Mesenchymal stem cell (in vitro differentiated cells and primary cell): ENCODE results near the gene MGP.

ENCODE experiments used
- DNase-seq: peaks from one replicate; pipeline ENCODE4 v3.0.0-alpha.2; 2013
- H2AFZ ChIP-seq: one replicate; pipeline ENCODE4 v1.6.1; 2013; ENCODE audit warnings: low read depth, mild to moderate bottlenecking, control low read depth, inconsistent platforms, low read length, moderate library complexity
- H2AK5ac ChIP-seq: 2 replicates; pipeline ENCODE4 v1.6.1; 2013; ENCODE audit warnings: low read length, moderate library complexity, mild to moderate bottlenecking, inconsistent platforms; ENCODE audit not compliant: severe bottlenecking
- H2BK120ac ChIP-seq: one replicate; pipeline ENCODE4 v1.6.1; 2013; ENCODE audit warnings: low read depth, mild to moderate bottlenecking, inconsistent platforms, low read length, moderate library complexity
- H2BK12ac ChIP-seq, 2 experiments: one replicate each; pipeline ENCODE4 v1.6.1; 2013; ENCODE audit warnings: inconsistent platforms in 2 of 2, low read length in 2 of 2, mild to moderate bottlenecking in 2 of 2, moderate library complexity in 2 of 2, control low read depth in 1 of 2
- H2BK15ac ChIP-seq: one replicate; pipeline ENCODE4 v1.6.1; 2013; ENCODE audit warnings: mild to moderate bottlenecking, low read depth, inconsistent platforms; ENCODE audit not compliant: poor library complexity, severe bottlenecking
- H2BK5ac ChIP-seq: 2 replicates; pipeline ENCODE4 v1.6.1; 2013; ENCODE audit warnings: low read depth, mild to moderate bottlenecking, low read length, control low read depth, inconsistent platforms; ENCODE audit not compliant: poor library complexity, severe bottlenecking
- H3K14ac ChIP-seq, 2 experiments: one replicate each; pipeline ENCODE4 v1.6.1; 2013; ENCODE audit warnings: inconsistent platforms in 2 of 2, low read length in 2 of 2, control low read depth in 1 of 2, mild to moderate bottlenecking in 1 of 2, moderate library complexity in 1 of 2
- H3K18ac ChIP-seq, 2 experiments: one replicate each; pipeline ENCODE4 v1.6.1; 2013; ENCODE audit warnings: inconsistent platforms in 2 of 2, low read length in 2 of 2, control low read depth in 1 of 2, low read depth in 1 of 2, mild to moderate bottlenecking in 1 of 2
- H3K23ac ChIP-seq, 2 experiments: one replicate each; pipeline ENCODE4 v1.6.1; 2013; ENCODE audit warnings: inconsistent platforms in 2 of 2, low read length in 2 of 2, mild to moderate bottlenecking in 2 of 2, moderate library complexity in 2 of 2, control low read depth in 1 of 2
- H3K27ac ChIP-seq: 2 replicates; pipeline ENCODE4 v1.5.1; 2013; ENCODE audit warnings: mild to moderate bottlenecking, moderate library complexity, low read length, control low read depth, inconsistent platforms; ENCODE audit not compliant: poor library complexity, severe bottlenecking
- H3K27me3 ChIP-seq, 2 experiments: 2 replicates each; pipeline versions ENCODE4 v1.6.1 to v1.7.0; 2013; ENCODE audit warnings: low read length in 2 of 2, mild to moderate bottlenecking in 2 of 2, moderate library complexity in 2 of 2, control low read depth in 1 of 2, inconsistent platforms in 1 of 2; ENCODE audit not compliant: control insufficient read depth in 1 of 2, insufficient read depth in 1 of 2
- H3K36me3 ChIP-seq, 2 experiments: 2 replicates each; pipeline versions ENCODE4 v1.6.1 to v1.7.0; 2013; ENCODE audit warnings: low read length in 2 of 2, control low read depth in 1 of 2, inconsistent platforms in 1 of 2, low read depth in 1 of 2, mild to moderate bottlenecking in 1 of 2; ENCODE audit not compliant: insufficient read depth in 2 of 2, control insufficient read depth in 1 of 2
- H3K4ac ChIP-seq, 2 experiments: one replicate each; pipeline ENCODE4 v1.6.1; 2013; ENCODE audit warnings: inconsistent platforms in 2 of 2, low read length in 2 of 2, mild to moderate bottlenecking in 2 of 2, moderate library complexity in 2 of 2, control low read depth in 1 of 2, low read depth in 1 of 2
- H3K4me1 ChIP-seq: 2 replicates; pipeline ENCODE4 v1.6.1; 2013; ENCODE audit warnings: low read depth, low read length, control low read depth; ENCODE audit not compliant: control insufficient read depth, insufficient read depth
- H3K4me2 ChIP-seq: 2 replicates; pipeline ENCODE4 v1.6.1; 2013; ENCODE audit warnings: low read length, mild to moderate bottlenecking, inconsistent platforms; ENCODE audit not compliant: poor library complexity, severe bottlenecking
- H3K4me3 ChIP-seq, 2 experiments: 2 replicates each; pipeline versions ENCODE4 v1.5.1 to v1.7.0; 2013; ENCODE audit warnings: low read length in 2 of 2, mild to moderate bottlenecking in 2 of 2, control low read depth in 1 of 2, low read depth in 1 of 2; ENCODE audit not compliant: insufficient read depth in 1 of 2
- H3K79me1 ChIP-seq: replicated peaks from 2 replicates; pipeline ENCODE4 v1.6.1; 2013; ENCODE audit warnings: mild to moderate bottlenecking, control low read depth, low read length, inconsistent platforms; ENCODE audit not compliant: poor library complexity, severe bottlenecking
- H3K9ac ChIP-seq: 2 replicates; pipeline ENCODE4 v1.7.0; 2013; ENCODE audit warnings: mild to moderate bottlenecking, low read length, moderate library complexity
- H3K9me3 ChIP-seq: 2 replicates; pipeline ENCODE4 v1.7.0; 2013; ENCODE audit warnings: mild to moderate bottlenecking, low read length; ENCODE audit not compliant: control insufficient read depth
- H4K8ac ChIP-seq: one replicate; pipeline ENCODE4 v1.6.1; 2013; ENCODE audit warnings: inconsistent platforms, mild to moderate bottlenecking, low read length, moderate library complexity
- H4K91ac ChIP-seq: one replicate; pipeline ENCODE4 v1.6.1; 2013; ENCODE audit warnings: mild to moderate bottlenecking, low read length, inconsistent platforms
- WGBS: methylation state at CpG from one replicate; pipeline ENCODE4 v1.1.7; 2013; ENCODE audit warnings: mixed read lengths; 5-methylcytosine and 5-hydroxymethylcytosine counted together

The MGP gene

DNA sequence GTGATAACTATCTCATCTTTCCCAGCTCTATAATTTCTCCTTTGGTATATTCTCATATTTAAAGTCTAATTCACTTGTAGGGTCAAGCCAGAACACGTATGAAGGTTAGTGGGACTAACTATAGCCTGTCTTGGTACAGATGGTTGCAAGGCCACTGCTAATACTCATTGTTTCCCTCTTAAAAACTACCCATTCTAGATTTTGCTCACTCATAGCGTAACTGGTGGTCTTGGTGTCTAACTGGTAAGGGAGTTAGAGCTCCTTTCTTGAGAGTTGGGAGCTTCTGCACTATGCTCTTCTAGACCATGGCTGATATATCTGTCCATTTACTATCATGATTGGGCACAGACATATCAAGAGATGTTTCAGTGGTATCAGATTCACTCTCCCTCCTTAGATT is 8.8 kb downstream of the MGP start:
- Histone ChIP-seq H3K27me3 (no peaks in the 10 kb centered on the region), H3K9me3 (no peaks in the 10 kb centered on the region), H2BK120ac (no peak overlapping the region), H2AK5ac (no peak overlapping the region), H3K23ac (no peak overlapping the region), H3K4me2 (no peak overlapping the region), H3K9ac (no peak overlapping the region), H3K18ac (no peak overlapping the region), H2AFZ (no peak overlapping the region), H3K4ac (no peak overlapping the region), H3K4me1 (no peaks in the 10 kb centered on the region), H3K14ac (no peak overlapping the region), H3K27ac (no peak overlapping the region), H2BK12ac (no peak overlapping the region), H3K79me1 (no peaks in the 10 kb centered on the region), H2BK15ac (no peak overlapping the region), H2BK5ac (no peak overlapping the region), H4K8ac (no peak overlapping the region), H3K4me3 (no peak overlapping the region), H3K36me3 (no peaks in the 10 kb centered on the region), H4K91ac (no peak overlapping the region)
- WGBS: no CpG with 5 or more reads among the region's 2 CpGs
- no peak for DNase-seq

DNA sequence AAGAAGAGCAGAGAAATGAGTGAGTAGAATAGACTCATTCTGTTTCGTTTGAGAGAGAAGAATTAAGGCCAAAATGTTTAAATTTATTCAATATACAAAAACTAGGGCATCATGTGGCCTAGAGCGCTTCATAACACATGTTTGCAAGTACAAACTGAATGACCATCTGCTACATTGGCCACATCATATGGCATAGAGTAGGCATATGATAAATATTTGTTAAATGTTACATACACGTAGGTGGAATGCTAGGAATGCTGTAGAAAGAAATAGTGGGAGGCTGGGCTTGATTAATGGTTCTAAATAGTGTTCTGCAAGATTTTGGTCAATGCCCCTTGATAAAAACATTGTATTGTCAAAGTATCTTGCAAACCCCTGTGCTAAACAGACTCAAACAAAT is 10.8 kb downstream of the MGP start:
- H3K27me3 ChIP-seq: no peaks in the 10 kb centered on the region
- H3K23ac ChIP-seq: no peak overlapping the region
- no peak overlapping the region for H2BK5ac ChIP-seq
- H4K91ac ChIP-seq: no peak overlapping the region
- no peak overlapping the region for H3K27ac ChIP-seq
- H3K4ac ChIP-seq: no peak overlapping the region
- 50% methylated on average over 2 of the region's 3 CpGs for WGBS
- H3K9ac ChIP-seq: no peak overlapping the region
- no peaks in the 10 kb centered on the region for H3K9me3 ChIP-seq
- no peak overlapping the region for H2BK12ac ChIP-seq
- no peak for DNase-seq
- H2BK120ac ChIP-seq: no peak overlapping the region
- H3K79me1 ChIP-seq: no peaks in the 10 kb centered on the region
- no peak overlapping the region for H4K8ac ChIP-seq
- H3K4me2 ChIP-seq: no peak overlapping the region
- H3K14ac ChIP-seq: no peak overlapping the region
- H3K4me1 ChIP-seq: no peaks in the 10 kb centered on the region
- no peak overlapping the region for H3K4me3 ChIP-seq
- no peak overlapping the region for H2BK15ac ChIP-seq
- no peaks in the 10 kb centered on the region for H3K36me3 ChIP-seq
- no peak overlapping the region for H2AK5ac ChIP-seq
- H2AFZ ChIP-seq: no peak overlapping the region
- H3K18ac ChIP-seq: no peak overlapping the region

DNA sequence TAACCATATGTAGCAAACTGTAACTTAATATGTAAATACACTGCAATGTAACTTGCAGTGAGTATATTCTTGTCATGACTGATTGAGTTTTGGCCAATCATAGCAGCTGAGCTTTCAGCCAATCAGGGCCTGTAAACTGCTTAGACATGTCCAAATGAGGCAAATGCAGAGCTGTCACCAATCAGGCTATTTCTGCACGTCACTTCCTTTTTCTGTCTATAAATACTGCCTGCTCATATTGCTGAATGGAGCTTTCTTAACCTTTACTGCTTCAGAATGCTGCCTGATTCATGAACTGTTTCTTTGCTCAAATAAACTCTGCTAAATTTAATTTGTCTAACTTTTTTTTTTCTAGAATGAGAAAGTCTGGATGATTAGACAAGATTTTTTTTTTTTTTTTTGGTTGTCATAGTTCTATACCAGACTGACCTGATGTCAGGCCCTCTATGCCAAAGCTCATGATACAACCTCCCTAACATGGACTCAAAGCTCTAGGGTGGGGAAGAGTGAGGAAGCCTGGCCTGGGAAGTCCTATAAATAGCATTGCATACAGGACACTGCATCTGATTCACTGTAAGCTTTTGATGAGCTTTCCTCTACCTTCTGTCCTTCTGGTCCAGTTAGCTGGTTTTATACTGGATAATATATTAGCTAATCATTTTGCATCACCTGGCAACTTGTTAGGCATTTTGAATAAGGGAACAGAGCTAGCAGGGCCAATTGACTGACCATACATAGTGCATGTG is 12.0 kb downstream of the MGP start:
- H2BK15ac ChIP-seq: no peak overlapping the region
- H2BK5ac ChIP-seq: no peak overlapping the region
- no peaks in the 10 kb centered on the region for H3K27me3 ChIP-seq
- H2AK5ac ChIP-seq: no peak overlapping the region
- no peak overlapping the region for H2AFZ ChIP-seq
- no peak overlapping the region for H3K18ac ChIP-seq
- H3K4me3 ChIP-seq: no peak overlapping the region
- WGBS: 78% methylated on average over 1 of the region's 1 CpG
- no peak overlapping the region for H3K4me2 ChIP-seq
- no peak overlapping the region for H2BK120ac ChIP-seq
- no peaks in the 10 kb centered on the region for H3K9me3 ChIP-seq
- H3K79me1 ChIP-seq: no peaks in the 10 kb centered on the region
- H3K4ac ChIP-seq: no peak overlapping the region
- H4K91ac ChIP-seq: no peak overlapping the region
- H3K14ac ChIP-seq: no peak overlapping the region
- DNase-seq: no peak
- H3K4me1 ChIP-seq: no peaks in the 10 kb centered on the region
- H3K23ac ChIP-seq: no peak overlapping the region
- no peaks in the 10 kb centered on the region for H3K36me3 ChIP-seq
- no peak overlapping the region for H2BK12ac ChIP-seq
- no peak overlapping the region for H4K8ac ChIP-seq
- H3K27ac ChIP-seq: no peak overlapping the region
- no peak overlapping the region for H3K9ac ChIP-seq

DNA sequence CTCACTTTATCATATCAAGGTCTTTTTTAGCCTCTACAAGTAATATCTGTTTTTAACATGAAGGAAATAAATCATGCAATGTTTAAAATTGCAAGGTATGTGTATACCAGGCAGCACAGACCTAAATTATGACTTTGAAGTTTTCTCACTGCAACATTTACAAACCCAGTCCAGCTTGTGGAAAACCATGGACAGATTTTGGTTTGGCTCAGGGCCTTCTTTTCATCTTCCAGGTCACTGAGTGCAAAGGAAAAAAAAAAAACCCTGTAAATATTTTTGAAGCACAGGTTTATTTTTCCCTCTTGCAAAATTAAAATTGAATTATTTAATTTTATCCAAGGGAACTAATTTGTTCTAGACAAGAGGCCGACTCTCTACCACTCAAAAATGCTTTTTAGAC is 13.8 kb downstream of the MGP start:
- Histone ChIP-seq H3K4ac (no peak overlapping the region), H2BK120ac (no peak overlapping the region), H2BK12ac (no peak overlapping the region), H3K9ac (no peak overlapping the region), H3K23ac (no peak overlapping the region), H3K9me3 (no peaks in the 10 kb centered on the region), H3K18ac (no peak overlapping the region), H2AK5ac (no peak overlapping the region), H2BK5ac (no peak overlapping the region), H3K4me3 (no peak overlapping the region), H3K14ac (no peak overlapping the region), H2BK15ac (no peak overlapping the region), H3K4me2 (no peak overlapping the region), H3K27ac (no peak overlapping the region), H3K4me1 (no peaks in the 10 kb centered on the region), H3K79me1 (no peaks in the 10 kb centered on the region), H3K36me3 (no peaks in the 10 kb centered on the region), H4K91ac (no peak overlapping the region), H2AFZ (no peak overlapping the region), H3K27me3 (no peaks in the 10 kb centered on the region), H4K8ac (no peak overlapping the region)
- DNase-seq: no peak
- no CpG with 5 or more reads among the region's 1 CpG for WGBS
